IMR-90 (cell line): Measurements from ENCODE around the gene MYOM1. TPM values are rescaled to one million over a fixed set of nuclear protein-coding genes. Genes with fewer than 3 reads are reported as not detected.

ENCODE experiments used
- ATAC-seq: fragments of 200-7000 bp; cut with Tn5 transposase; 2 replicates; pipeline ENCODE4 v1.9.1; 2020; ENCODE audit warnings: low read depth, mild to moderate bottlenecking, moderate library complexity
- BruUV-seq: library from RNA; stranded (reverse); fragments of 400-500 nt; replicated peaks from 2 replicates; lab custom pipeline; 2021; lab: Mats Ljungman, UMichigan
- CTCF ChIA-PET: fragments of 300-600 bp; formaldehyde crosslinking; extraction: SDS; loops from one replicate; lab custom pipeline; 2021; ENCODE audit warnings: antibody characterized with exemption; lab: Yijun Ruan, JAX
- POLR2A ChIA-PET: fragments of 300-600 bp; sonication (Branson Sonifier 250); formaldehyde crosslinking; loops from one replicate; lab custom pipeline; 2022; ENCODE audit warnings: antibody characterized with exemption; ENCODE audit not compliant: unreplicated experiment; lab: Charles Lee
- DNase-seq: peaks from one replicate; pipeline ENCODE4 v3.0.0; 2013
- H2AFZ ChIP-seq: replicated peaks from 2 replicates; pipeline ENCODE3; 2013; ENCODE audit warnings: low read length, mild to moderate bottlenecking; ENCODE audit not compliant: poor library complexity
- H2AK5ac ChIP-seq: 2 replicates; pipeline ENCODE4 v1.6.1; 2013; ENCODE audit warnings: low read depth, low read length, inconsistent platforms
- H2AK9ac ChIP-seq: replicated peaks from 2 replicates; pipeline ENCODE3; 2013; ENCODE audit warnings: mild to moderate bottlenecking, low read depth, low read length, moderate library complexity; ENCODE audit not compliant: poor library complexity
- H2BK120ac ChIP-seq: 2 replicates; pipeline ENCODE4 v1.6.1; 2013; ENCODE audit warnings: low read depth, low read length, inconsistent platforms
- H2BK15ac ChIP-seq: 3 replicates; pipeline ENCODE4 v1.6.1; 2013; ENCODE audit warnings: low read depth, low read length, inconsistent platforms
- H2BK20ac ChIP-seq: 2 replicates; pipeline ENCODE4 v1.6.1; 2013; ENCODE audit warnings: low read depth, mild to moderate bottlenecking, inconsistent platforms, low read length, moderate library complexity
- H2BK5ac ChIP-seq: 2 replicates; pipeline ENCODE4 v1.6.1; 2013; ENCODE audit warnings: mild to moderate bottlenecking, low read depth, low read length, inconsistent platforms; ENCODE audit not compliant: poor library complexity, severe bottlenecking
- H3K14ac ChIP-seq: replicated peaks from 2 replicates; pipeline ENCODE4 v1.6.1; 2013; ENCODE audit warnings: low read depth, low read length, inconsistent platforms
- H3K18ac ChIP-seq: 2 replicates; pipeline ENCODE4 v1.6.1; 2013; ENCODE audit warnings: low read depth, low read length, control low read depth
- H3K23ac ChIP-seq: 2 replicates; pipeline ENCODE4 v1.6.1; 2013; ENCODE audit warnings: low read depth, low read length, inconsistent platforms
- H3K27ac ChIP-seq: 2 replicates; pipeline ENCODE4 v1.5.1; 2013; ENCODE audit warnings: mild to moderate bottlenecking, control low read depth, low read length; ENCODE audit not compliant: insufficient read depth
- H3K27me3 ChIP-seq: 2 replicates; pipeline ENCODE4 v1.6.1; 2013; ENCODE audit warnings: low read length; ENCODE audit not compliant: control insufficient read depth, insufficient read depth
- H3K36me3 ChIP-seq: 2 replicates; pipeline ENCODE4 v1.6.1; 2013; ENCODE audit warnings: low read length, mixed read lengths; ENCODE audit not compliant: control insufficient read depth, insufficient read depth
- H3K4ac ChIP-seq: 2 replicates; pipeline ENCODE4 v1.6.1; 2013; ENCODE audit warnings: low read depth, low read length, inconsistent platforms
- H3K4me1 ChIP-seq: 2 replicates; pipeline ENCODE4 v1.6.1; 2013; ENCODE audit warnings: low read length, mixed read lengths; ENCODE audit not compliant: control insufficient read depth, insufficient read depth
- H3K4me2 ChIP-seq: 2 replicates; pipeline ENCODE4 v1.6.1; 2013; ENCODE audit warnings: low read depth, mild to moderate bottlenecking, control low read depth, low read length, moderate library complexity
- H3K4me3 ChIP-seq: 2 replicates; pipeline ENCODE4 v1.5.1; 2013; ENCODE audit warnings: low read depth, mild to moderate bottlenecking, control low read depth, low read length, moderate library complexity; ENCODE audit not compliant: insufficient read depth
- H3K56ac ChIP-seq: 2 replicates; pipeline ENCODE4 v1.6.1; 2013; ENCODE audit warnings: low read length, inconsistent platforms; ENCODE audit not compliant: insufficient read depth; ENCODE audit errors: extremely low read depth
- H3K79me1 ChIP-seq, 2 experiments: 2 replicates each; pipeline ENCODE4 v1.6.1; 2013; ENCODE audit warnings: low read length in 2 of 2, inconsistent platforms in 1 of 2, low read depth in 1 of 2
- H3K9ac ChIP-seq: 2 replicates; pipeline ENCODE4 v1.6.1; 2013; ENCODE audit warnings: low read depth, low read length, control low read depth
- H3K9me1 ChIP-seq: 2 replicates; pipeline ENCODE4 v1.6.1; 2013; ENCODE audit warnings: low read length, inconsistent platforms; ENCODE audit not compliant: insufficient read depth
- H3K9me3 ChIP-seq: 2 replicates; pipeline ENCODE4 v1.6.1; 2013; ENCODE audit warnings: low read length; ENCODE audit not compliant: control insufficient read depth, insufficient read depth
- H4K20me1 ChIP-seq: 2 replicates; pipeline ENCODE4 v1.6.1; 2013; ENCODE audit warnings: low read length, inconsistent platforms; ENCODE audit not compliant: insufficient read depth
- H4K5ac ChIP-seq: 2 replicates; pipeline ENCODE4 v1.6.1; 2013; ENCODE audit warnings: mild to moderate bottlenecking, low read depth, low read length, control low read depth
- H4K8ac ChIP-seq, 2 experiments: 2 replicates each; pipeline ENCODE4 v1.6.1; 2013; ENCODE audit warnings: low read depth in 2 of 2, low read length in 2 of 2, control low read depth in 1 of 2, inconsistent platforms in 1 of 2
- H4K91ac ChIP-seq: 2 replicates; pipeline ENCODE4 v1.6.1; 2013; ENCODE audit warnings: low read depth, low read length, inconsistent platforms; ENCODE audit not compliant: insufficient read depth
- BHLHE40 ChIP-seq: fragments of 150-350 bp; IDR thresholded peaks from 2 replicates; pipeline ENCODE4 v1.6.1; 2016; ENCODE audit warnings: mild to moderate bottlenecking, low read depth, low read length
- CEBPB ChIP-seq: IDR thresholded peaks from 2 replicates; pipeline ENCODE4 v1.6.1; 2012; ENCODE audit warnings: low read depth, low read length, improper control_type of control experiment
- CHD1 ChIP-seq: IDR thresholded peaks from 2 replicates; pipeline ENCODE4 v1.6.1; 2012; ENCODE audit warnings: low read depth, low read length, improper control_type of control experiment
- MAFK ChIP-seq: IDR thresholded peaks from 2 replicates; pipeline ENCODE4 v1.6.1; 2012; ENCODE audit warnings: low read depth, low read length, improper control_type of control experiment
- MAZ ChIP-seq: IDR thresholded peaks from 2 replicates; pipeline ENCODE4 v1.6.1; 2012; ENCODE audit warnings: low read depth, mild to moderate bottlenecking, low read length, improper control_type of control experiment, moderate library complexity, borderline replicate concordance
- MXI1 ChIP-seq: IDR thresholded peaks from 2 replicates; pipeline ENCODE4 v1.6.1; 2012; ENCODE audit warnings: low read depth, mild to moderate bottlenecking, low read length, moderate library complexity, borderline replicate concordance
- NFE2L2 ChIP-seq: fragments of 150-350 bp; IDR thresholded peaks from 2 replicates; pipeline ENCODE4 v1.6.1; 2016; ENCODE audit warnings: low read depth, mild to moderate bottlenecking, low read length
- POLR2A ChIP-seq: IDR thresholded peaks from 2 replicates; pipeline ENCODE4 v1.6.1; 2012; ENCODE audit warnings: mild to moderate bottlenecking, low read depth, low read length
- RAD21 ChIP-seq: IDR thresholded peaks from 2 replicates; pipeline ENCODE4 v1.6.1; 2012; ENCODE audit warnings: low read length, improper control_type of control experiment
- RCOR1 ChIP-seq: IDR thresholded peaks from 2 replicates; pipeline ENCODE4 v1.6.1; 2012; ENCODE audit warnings: mild to moderate bottlenecking, low read length, improper control_type of control experiment; ENCODE audit not compliant: insufficient replicate concordance
- RFX5 ChIP-seq: IDR thresholded peaks from 2 replicates; pipeline ENCODE4 v1.8.0; 2012; ENCODE audit warnings: low read depth, mild to moderate bottlenecking, low read length, moderate library complexity
- WGBS, 2 experiments: methylation state at CpG; one replicate each; pipeline versions ENCODE4 v1.1.5 to v1.1.7; 2013; ENCODE audit warnings: missing lambda C conversion rate in 2 of 2; ENCODE audit not compliant: insufficient read length in 1 of 2; ENCODE audit errors: extremely low coverage in 2 of 2; 5-methylcytosine and 5-hydroxymethylcytosine counted together
- dilution Hi-C: fragments of 300-500 bp; cut with HindIII; formaldehyde crosslinking; loops from one replicate; pipeline ENCODE4 v1.14.3; 2018; ENCODE audit warnings: low sequenced_read_pairs; ENCODE audit not compliant: unreplicated experiment
- in situ Hi-C: fragments of 300-500 bp; cut with MboI; formaldehyde crosslinking; loops from 3 replicates; pipeline ENCODE4 v1.14.3; 2019; ENCODE audit warnings: low sequenced_read_pairs, inconsistent platforms, mixed read lengths
- intact Hi-C: fragments of 100-400 bp; cut with micrococcal nuclease; formaldehyde crosslinking; loops from 2 replicates; pipeline ENCODE4 v1.10.0; 2022
- polyA plus RNA-seq, 3 experiments: library from polyadenylated mRNA; depleted of rRNA; stranded (reverse); fragments of >200 nt; gene quantifications; 2 replicates each; pipeline ENCODE4 v1.2.3, GENCODE V29; 2012; ENCODE audit warnings: low replicate concordance in 1 of 3
- total RNA-seq: library from RNA; depleted of rRNA; stranded (reverse); fragments of >200 nt; gene quantifications from 2 replicates; pipeline ENCODE4 v1.2.3, GENCODE V29; 2012
- TF ChIP-seq, protein P1 (sequence below): conservative IDR thresholded peaks from 2 replicates; pipeline ENCODE4 v1.5.1; 2012; ENCODE audit warnings: mild to moderate bottlenecking, low read depth, low read length, improper control_type of control experiment

Gene MYOM1
- total and polyA plus RNA-seq, 2 of the 4 experiments (the other 2 are of a cell fraction) = under 0.01 to 0.10 TPM

GRCh38 chr18:3162181-3162580 is 57.6 kb downstream of the MYOM1 start:
- ATAC-seq (no peak), DNase-seq (no peak)
- Histone ChIP-seq H2AK5ac (no peak overlapping the region), H2BK20ac (no peak overlapping the region), H2BK120ac (no peak overlapping the region), H2AFZ (no peak overlapping the region), H2BK5ac (no peak overlapping the region), H3K9me1 (peaks cover 3% of the 10 kb centered on the region; the same call in 1 of the 2 replicates), H3K36me3 (no peaks in the 10 kb centered on the region), H2AK9ac (no peak overlapping the region), H3K14ac (no peak overlapping the region), H3K27ac (no peak overlapping the region), H3K4me1 (no peaks in the 10 kb centered on the region), H2BK15ac (no peak overlapping the region), H3K18ac (no peak overlapping the region), H3K4ac (no peak overlapping the region), H3K56ac (no peak overlapping the region), H3K27me3 (peaks cover 2% of the 10 kb centered on the region), H3K9ac (no peak overlapping the region), H4K5ac (no peak overlapping the region), H3K4me2 (no peak overlapping the region), H3K79me1 (no peaks in the 10 kb centered on the region), H4K20me1 (no peaks in the 10 kb centered on the region), H3K4me3 (no peak overlapping the region), H3K23ac (no peak overlapping the region), H4K91ac (no peak overlapping the region), H4K8ac (no peak overlapping the region), H3K9me3 (no peaks in the 10 kb centered on the region)
- TF ChIP-seq RAD21 (no peak), CHD1 (no peak), CEBPB (no peak), MXI1 (no peak), POLR2A (no peak), MAFK (no peak), NFE2L2 (no peak), RFX5 (no peak), RCOR1 (no peak), MAZ (no peak), BHLHE40 (no peak)
- TF ChIP-seq, protein P1, sequence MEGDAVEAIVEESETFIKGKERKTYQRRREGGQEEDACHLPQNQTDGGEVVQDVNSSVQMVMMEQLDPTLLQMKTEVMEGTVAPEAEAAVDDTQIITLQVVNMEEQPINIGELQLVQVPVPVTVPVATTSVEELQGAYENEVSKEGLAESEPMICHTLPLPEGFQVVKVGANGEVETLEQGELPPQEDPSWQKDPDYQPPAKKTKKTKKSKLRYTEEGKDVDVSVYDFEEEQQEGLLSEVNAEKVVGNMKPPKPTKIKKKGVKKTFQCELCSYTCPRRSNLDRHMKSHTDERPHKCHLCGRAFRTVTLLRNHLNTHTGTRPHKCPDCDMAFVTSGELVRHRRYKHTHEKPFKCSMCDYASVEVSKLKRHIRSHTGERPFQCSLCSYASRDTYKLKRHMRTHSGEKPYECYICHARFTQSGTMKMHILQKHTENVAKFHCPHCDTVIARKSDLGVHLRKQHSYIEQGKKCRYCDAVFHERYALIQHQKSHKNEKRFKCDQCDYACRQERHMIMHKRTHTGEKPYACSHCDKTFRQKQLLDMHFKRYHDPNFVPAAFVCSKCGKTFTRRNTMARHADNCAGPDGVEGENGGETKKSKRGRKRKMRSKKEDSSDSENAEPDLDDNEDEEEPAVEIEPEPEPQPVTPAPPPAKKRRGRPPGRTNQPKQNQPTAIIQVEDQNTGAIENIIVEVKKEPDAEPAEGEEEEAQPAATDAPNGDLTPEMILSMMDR = no peak
- POLR2A ChIA-PET = no interaction called here
- in situ Hi-C loops (no loop called here), intact Hi-C loops (no loop called here), dilution Hi-C loops (no loop called here)
- 100% methylated on average over 2 of the region's 3 CpGs; no CpG with 5 or more reads in 1 of the 2 experiments for WGBS, 2 experiments
- CTCF ChIA-PET = no interaction called here
- no TSS peak for BruUV-seq
